Measurements from ENCODE around the gene CD247.

GRCh38 chr1:167462341-167462740 lies 56.0 kb downstream of the CD247 start:
- TF ChIP-seq CTCF (IDR thresholded peaks at IDR 0.05) = no peak
- no peak for TF ChIP-seq EZH2 (IDR thresholded peaks at IDR 0.05)
